ENCODE data around the gene TTC33.
"Not testable (repeated sequence)": the region's sequence is repeated elsewhere in the genome, so short reads cannot be mapped to it uniquely, and the experiment has no call there.

The TTC33 gene, protein sequence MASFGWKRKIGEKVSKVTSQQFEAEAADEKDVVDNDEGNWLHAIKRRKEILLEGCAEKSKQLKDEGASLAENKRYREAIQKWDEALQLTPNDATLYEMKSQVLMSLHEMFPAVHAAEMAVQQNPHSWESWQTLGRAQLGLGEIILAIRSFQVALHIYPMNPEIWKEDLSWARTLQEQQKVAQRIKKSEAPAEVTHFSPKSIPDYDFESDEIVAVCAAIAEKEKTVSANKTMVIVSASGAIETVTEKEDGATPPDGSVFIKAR

DNA sequence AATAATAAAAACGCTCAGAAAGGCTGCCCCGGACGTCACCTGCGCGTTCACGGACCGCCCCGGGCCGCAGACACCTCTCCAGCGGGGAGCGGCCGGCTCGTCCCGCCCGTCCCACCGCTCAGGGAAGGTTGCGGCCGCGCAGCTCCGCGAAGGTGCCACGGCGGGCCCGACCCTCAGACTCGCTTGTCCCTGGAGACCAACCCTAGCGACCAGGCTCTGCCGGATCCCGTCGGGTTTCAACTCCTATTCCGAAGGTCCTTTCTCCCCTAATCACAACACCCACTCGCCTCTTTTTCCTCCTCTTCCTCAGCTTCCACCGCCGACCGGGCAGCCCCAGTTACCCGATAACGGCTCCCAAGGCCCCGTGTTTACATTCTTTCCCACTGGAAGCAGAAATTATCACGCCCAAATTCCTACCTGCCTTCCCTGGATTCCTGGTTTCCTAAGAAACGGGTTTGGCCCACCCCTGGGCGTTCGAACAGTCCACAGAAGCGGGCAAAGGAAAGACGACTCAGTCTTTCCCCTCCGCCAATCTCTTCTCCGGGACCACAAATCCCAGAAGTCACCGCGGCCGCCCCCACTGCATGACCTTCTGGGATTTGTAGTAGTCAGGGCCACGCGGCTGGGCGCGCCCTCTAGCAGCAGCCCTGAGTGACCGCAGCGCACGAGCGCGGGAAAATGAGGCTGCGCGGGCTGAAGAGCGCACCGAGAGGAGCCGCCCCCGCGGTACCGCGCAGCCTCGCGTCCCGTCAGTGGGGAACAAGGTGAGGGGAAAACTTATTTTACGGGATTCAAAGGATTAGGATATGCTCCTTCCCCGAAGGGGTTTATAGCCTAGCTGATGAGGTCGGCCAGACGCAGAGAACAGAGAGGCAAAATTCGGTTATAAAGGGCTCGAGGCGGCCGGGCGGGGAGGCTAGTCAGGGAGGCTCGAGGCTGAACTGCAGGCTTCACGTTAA lies at the start of gene TTC33:
Gene TTC33 (minus strand): TSS at position 555 of the 959 bp plus-strand sequence. CDS start 8,943 bp downstream, outside the sequence.
- peak; percentile 86 to 93 for DNase-seq (ENCODE audit: low read depth in 2 of 2)

DNA sequence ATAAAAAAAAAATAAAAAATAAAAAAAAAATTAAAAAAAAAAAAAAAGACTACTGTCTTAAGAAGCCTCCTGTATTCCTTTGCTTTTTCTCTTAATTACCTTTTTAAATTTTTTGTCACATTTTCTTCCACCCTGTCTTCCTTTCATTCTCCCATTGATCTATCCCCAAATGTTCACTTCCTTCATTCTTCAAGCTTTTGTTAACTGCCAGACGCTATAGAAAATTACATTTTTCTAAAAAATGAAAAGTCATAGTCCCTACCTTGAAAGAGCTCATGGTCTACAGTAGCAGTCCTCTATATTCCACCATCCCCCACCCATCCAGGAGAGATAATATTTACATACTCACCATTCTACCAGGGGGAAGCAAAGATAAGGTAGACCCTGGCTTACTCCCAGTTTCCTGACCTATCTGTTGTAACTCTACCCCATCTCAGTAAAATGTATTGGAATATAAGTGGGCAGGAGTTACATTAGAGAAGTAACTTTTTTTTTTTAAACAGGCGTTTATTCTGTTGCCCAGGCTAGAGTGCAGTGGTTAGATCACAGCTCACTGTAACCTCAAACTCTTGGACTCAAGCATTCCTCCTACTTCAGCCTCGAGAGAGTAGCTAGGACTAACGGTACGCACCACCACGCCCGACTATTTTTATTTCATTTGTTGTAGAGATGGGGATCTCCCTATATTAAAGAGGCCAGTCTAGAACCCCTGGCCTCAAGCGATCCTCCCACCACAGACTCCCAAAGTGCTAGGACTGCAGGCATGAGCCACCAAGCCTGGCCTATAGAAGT lies 46.2 kb upstream of the TTC33 start:
- no peak for DNase-seq (ENCODE audit: low read depth in 2 of 2)

DNA sequence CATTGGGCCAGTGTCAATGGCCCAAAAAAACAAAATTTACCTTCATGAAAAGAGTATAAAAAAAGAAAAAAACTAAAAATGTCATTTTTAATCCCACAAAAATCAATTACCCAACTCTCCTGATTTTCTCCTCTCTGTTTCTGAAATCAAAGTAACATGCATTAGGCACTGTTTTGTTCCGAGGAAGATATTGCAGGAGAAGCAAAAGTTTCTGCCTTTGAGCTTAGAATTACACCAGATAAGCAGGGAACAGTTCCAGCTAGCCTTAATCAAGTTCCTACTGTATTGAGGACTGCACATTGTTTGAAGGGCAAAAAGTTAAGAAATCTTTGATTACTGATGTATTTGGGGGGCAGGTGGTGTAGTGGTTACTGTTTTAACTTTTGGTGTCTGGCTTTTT lies 43.5 kb upstream of the TTC33 start:
- DNase-seq (ENCODE audit: low read depth in 2 of 2): no peak

DNA sequence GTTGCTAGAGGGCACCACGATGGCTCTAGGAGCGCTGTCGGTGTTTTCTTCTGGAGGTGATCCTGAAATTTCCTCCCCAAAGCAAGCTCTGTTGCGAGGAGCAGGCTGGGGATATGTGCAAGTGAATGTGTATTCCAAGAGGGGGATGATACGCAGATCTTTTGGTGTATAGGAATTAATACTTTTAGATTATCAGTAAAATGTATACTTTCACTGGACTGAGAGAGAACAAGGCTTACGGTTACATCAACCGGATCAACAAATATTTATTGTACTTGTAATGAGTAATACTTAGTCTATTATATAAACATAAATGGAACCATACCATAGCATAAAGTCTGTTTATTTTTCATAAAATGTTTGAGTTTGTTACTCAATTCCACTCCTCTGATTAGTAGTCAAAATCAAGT lies 43.0 kb upstream of the TTC33 start:
- DNase-seq (ENCODE audit: low read depth in 2 of 2): no peak

DNA sequence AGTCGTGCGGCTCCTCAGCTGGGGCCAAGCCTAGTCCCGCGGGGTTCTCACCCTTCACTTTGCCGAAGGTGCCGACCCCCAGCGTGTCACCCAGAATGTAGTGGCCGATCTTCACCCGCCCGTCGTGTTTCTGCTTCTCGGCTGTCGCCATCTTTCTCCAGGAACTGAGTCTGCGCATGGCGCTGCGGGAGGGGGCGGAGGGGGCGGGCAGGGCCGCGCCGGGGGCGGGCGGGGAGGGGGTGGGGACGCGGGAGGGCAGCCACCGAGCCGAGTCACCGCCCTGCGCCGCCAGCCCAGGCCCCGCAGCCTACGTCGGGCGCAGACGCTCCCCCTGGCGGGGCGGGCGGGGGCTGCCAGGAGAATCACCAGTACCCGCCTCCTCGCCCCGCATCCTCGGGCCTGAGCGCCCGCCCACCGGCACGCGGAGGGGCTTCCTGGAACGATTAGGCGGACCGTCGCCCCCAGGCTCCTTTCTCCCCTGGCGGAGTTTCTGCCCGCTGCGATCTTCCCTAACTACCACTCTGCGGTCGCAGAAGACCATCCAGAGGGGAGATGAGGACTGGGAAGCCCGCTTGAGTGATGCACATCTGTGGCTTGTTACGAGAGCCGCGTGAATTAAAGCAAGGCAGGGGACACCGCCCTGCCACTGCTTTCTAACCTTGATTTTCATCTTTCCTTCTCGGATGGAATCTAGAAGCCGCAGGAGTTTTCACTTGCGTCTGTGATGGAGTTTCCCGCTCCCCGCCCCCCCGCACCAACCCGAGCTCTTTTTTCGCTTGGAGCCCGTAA lies 42.4 kb upstream of the TTC33 start, which contains the start of gene PRKAA1:
Gene PRKAA1 (minus strand): TSS at position 363 of the 789 bp plus-strand sequence. CDS start 185 bp downstream, at position 178.
- DNase-seq (ENCODE audit: low read depth in 2 of 2): peak; percentile 77 to 84

DNA sequence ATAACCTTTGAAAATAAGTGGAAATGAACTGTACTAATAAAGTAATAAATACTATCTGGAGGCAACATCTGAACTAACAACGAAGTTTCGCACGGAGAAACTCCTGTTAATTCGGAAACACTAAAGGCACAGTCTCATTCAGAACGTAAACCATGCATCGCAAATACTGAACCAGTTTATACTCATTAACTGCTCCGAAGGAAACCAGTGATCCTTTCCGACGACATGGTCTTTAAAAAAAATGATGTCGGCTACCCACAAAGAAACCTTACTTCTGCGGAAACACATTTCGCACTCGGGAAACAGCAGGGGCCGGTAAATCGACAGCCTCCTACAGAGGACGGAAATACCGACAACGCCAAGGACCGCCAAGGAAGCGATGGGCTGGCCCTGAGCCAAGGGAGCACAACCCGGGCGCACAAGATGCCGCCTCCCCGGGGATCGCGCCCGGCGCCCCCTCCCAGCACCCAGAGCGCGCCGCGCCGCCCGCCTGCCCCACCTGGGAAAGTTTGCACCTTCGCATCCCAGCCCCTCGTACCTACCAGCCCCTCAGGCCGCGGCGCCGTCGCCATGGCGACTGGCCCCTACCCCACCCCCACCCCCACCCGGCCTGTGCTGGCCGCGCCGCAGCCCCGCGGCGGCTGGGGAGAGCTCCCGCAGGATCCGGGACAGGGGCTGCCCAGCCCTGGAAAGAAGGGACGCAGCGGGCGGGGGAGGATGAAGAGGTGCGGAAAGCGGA lies 41.7 kb upstream of the TTC33 start:
- DNase-seq (ENCODE audit: low read depth in 2 of 2): peak; percentile 67 to 68

DNA sequence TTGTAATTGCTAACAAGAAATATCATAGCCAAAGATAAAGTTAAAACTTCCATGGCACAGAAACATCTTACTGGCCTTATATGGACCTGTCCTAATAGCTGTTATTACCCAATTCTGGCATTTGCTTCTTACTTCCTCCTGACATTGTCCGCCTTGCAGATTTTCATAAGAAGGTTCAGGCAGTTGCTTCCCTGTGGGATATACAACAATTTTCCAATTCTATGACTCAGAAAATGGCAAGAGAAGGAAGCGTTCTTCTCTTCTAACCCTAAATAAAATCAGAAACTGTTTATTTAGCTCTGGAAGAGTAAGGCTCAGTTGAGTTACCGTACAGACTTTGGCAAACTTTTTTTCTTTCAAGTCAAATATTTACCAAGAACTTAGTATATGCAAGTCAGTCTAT lies 40.7 kb upstream of the TTC33 start:
- no peak for DNase-seq (ENCODE audit: low read depth in 2 of 2)

DNA sequence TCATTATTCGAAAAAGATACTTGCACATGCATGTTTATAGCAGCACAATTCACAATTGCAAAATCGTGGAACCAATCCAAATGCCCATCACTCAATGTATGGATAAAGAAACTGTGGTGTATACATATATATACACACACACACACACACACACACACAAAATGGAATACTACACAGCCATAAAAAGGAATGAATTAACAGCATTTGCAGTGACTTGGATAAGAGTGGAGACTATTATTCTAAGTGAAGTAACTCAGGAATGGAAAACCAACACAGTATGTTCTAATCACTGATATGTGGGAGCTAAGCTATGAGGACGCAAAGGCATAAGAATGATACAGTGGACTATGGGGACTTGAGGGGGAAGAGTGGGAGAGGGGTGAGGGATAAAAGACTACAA lies 39.1 kb upstream of the TTC33 start:
- DNase-seq (ENCODE audit: low read depth in 2 of 2): not testable (repeated sequence)

DNA sequence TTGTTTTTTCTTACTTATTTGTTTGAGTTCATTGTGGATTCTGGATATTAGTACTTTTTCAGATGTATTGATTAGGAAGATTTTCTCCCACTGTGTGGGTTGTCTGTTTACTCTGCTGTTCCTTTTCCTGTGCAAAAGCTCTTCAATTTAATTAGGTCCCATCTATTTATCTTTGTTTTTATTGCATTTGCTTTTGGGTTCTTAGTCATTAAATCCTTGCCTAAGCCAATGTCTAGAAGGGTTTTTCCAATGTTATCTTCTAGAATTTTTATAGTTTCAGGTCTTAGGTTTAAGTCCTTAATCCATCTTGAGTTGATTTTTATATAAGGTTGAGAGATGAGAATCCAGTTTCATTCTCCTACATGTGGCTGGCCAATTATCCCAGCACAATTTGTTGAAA lies 38.6 kb upstream of the TTC33 start:
- DNase-seq (ENCODE audit: low read depth in 2 of 2): not testable (repeated sequence)

DNA sequence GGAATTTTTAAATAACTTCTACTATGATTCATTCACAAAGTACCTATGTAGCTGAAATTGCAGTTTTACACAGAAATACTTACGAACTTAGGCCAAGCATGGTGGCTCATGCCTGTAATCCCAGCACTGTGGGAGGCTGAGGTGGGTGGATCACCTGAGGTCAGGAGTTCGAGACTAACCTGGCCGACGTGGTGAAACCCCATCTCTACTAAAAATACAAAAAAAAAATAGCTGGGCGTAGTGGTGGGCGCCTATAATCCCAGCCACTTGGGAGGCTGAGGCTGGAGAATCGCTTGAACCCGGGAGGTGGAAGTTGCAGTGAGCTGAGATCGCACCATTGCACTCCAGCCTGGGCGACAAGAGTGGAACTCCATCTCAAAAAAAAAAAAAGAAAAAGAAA lies 36.9 kb upstream of the TTC33 start:
- not testable (repeated sequence) for DNase-seq (ENCODE audit: low read depth in 2 of 2)

DNA sequence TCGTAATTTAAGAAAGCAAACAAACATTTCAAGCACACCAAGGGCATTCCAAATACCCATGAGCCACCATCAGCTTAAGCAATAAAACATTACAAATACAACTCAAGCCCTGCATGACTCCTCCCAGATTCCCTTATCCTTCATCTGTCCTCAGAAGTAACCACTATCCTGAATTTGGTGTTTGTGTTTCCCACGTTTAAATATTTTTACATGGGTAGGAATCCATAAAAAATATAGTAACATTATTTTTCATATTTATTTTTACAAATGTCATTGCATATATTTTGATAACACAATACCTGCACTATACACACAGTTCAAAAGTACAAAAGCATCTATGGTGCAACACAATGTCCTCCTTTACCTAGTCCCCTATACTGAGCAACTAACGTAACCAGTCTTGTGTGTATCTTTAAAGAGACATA lies 36.0 kb upstream of the TTC33 start:
- no peak for DNase-seq (ENCODE audit: low read depth in 2 of 2)

DNA sequence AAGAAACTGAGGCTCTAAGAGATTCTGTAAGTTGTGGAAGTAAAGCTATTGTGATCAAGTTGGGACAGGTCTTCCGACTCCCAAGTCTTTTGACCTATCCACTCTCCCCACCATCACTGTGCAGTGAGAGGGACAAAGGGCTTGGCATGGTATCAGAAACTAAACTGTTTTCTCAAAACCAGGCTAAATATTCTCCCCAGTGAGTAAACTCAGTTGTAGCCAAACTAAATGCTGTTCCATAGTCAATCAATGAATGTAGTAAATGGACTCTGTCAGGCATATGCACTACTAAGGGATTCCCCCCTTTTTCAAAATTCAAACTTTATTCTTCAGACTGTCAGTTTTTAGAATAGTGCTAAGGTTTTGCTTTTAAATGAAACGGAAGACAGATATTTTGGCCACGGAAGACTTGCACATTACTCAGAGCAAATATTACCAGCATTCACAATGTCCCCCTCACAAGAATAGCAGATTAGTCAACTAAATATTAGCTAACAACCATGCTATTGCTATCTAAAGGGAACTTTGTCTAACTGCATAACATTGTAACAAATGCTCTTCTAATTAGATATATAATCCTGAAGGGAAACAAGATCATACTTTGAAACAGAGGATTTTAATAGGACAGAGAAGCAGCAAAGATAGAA lies 35.3 kb upstream of the TTC33 start:
- DNase-seq (ENCODE audit: low read depth in 2 of 2): no peak

DNA sequence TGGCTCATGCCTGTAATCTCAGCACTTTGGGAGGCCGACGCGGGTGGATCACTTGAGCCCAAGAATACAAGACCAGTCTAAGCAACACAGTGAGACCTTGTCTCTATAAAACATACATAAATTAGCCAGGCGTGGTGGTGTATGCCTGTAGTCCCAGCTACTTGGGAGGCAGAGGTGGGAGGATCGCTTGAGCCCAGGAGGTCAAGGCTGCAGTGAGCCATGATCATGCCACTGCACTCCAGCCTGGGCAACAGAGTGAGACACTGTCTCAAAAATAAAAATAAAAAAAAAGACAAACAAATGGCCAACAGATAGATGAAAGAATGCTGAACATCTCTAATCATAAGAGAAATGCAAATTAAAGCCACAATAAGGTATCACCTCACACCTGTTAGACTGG lies 33.2 kb upstream of the TTC33 start:
- not testable (repeated sequence) for DNase-seq (ENCODE audit: low read depth in 2 of 2)

DNA sequence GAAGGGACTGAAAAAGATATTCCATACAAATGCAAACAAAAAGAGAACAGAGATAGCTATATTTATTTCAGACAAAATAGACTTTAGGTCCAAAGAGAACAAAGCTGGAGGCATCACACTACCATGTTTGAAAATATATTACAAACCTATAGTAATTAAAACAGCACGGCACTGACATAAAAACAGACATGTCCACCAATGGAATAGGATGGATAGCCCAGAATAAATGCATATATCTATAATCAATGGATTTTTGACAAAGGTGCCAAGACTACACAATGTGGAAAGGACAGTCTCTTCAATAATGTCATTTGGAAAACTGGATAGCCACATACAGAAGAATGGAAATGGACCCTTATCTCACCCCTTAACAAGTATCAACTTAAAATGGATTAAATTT lies 32.2 kb upstream of the TTC33 start:
- DNase-seq (ENCODE audit: low read depth in 2 of 2): no peak

DNA sequence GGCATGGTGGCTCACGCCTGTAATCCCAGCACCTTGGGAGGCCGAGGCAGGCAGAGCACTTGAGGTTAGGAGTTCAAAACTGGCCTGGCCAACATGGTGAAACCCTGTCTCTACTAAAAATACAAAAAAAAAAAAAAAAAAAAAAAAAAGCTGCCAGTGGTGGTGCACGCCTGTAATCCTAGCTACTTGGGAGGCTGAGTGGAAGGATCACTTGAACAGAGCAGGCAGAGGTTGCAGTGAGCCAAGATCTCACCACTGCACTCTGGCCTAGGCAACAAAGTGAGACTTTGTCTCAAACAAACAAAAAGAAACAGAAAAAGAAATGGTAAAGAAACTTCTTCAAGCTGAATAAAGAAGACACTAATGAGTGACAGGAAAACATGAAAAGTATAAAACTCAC lies 30.9 kb upstream of the TTC33 start:
- DNase-seq (ENCODE audit: low read depth in 2 of 2): not testable (repeated sequence)

DNA sequence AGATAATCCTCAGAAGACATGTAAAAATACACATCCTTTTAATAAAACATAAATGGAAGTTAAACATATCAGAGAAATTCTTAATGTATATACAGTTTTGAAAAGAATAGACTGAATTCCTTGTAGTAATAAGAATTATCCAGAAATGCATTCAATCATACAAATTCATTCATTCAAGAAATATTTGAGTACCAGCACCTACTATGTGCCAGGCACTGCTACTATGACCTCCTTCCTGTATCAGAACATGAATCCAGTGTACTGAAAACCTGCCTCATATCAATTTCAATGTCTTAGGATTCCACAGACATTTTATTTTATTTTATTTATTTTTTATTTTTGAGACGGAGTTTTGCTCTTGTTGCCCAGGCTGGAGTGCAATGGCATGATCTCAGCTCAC lies 29.2 kb upstream of the TTC33 start:
- no peak for DNase-seq (ENCODE audit: low read depth in 2 of 2)

DNA sequence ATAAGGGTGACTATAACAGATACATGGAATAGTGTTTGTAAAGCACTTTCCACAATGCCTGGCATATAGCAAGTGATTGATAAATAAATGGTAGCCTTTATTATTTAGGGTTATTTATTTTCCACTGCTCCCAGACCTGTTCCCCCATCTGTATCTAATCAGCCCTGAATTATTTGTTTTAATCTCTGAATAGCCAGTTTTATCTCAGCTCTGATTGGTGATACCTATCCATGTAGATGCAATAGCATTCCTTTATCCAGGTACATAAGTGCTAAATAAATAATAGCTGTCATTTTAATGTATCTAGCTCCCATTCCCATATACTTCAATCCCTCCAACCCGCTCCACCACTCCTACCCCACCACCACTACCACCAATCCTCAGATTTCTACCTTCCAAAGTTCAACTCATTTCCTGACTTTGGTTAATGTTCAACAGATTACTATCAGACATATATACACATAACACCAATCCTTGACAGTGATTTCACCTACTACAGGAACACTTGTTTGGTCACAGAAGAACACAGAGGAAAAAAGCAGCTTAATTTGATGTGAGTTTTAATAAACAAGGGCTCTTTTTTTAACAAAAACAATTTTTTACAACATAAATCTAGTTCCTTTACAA lies 28.4 kb upstream of the TTC33 start:
- DNase-seq (ENCODE audit: low read depth in 2 of 2): no peak

DNA sequence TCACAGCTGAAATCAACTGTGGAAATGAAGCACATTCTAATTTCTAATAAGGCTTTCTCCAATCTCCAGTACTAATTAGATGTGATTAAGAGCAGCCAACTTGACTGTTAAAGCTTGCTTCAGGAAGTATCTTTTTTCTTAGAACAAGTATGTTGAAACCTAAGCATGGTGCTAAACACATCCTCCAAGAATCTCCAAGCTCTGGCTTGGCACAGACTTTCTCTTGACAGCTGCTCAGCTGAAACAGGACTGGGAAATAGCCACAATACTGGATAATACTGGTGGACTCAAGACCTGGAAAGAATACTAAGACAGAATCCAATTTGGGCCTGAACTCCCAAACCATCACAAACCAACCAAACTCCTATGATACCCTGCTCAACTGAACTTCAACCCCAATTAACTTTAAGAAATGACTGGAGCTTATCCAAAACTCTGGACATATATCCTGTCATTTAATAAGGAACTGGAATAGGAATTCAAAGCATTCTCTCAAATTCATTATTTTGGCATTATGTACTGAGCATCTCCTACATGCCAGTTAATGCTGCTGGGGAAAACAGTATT lies 26.2 kb upstream of the TTC33 start:
- DNase-seq (ENCODE audit: low read depth in 2 of 2): no peak

DNA sequence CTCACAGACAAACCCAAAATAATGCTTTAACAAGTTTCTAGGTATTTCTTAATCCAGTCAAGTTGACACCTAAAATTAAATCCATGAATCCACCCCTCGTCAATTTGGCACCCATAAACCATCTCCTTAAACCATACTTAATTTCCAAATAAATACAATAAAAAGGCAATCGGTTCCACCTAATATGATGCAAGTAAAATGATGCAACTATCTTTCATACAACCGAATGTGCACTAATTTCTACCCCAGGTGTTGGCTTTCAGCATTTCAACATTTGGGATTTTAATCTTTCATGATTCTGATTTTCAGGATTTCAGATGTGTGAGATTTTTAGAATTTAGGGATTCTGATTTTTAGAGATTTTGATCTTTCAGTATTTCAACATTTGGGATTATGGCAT lies 25.1 kb upstream of the TTC33 start:
- DNase-seq (ENCODE audit: low read depth in 2 of 2): no peak

Measured in stimulated activated CD8-positive, alpha-beta memory T cell treated with anti-CD3 and anti-CD28 coated beads, Interleukin-2, amount 100 ng/mL, for 48 hours (primary cell).